Sigmoid colon (tissue), 7 donors: ENCODE results near the gene COQ8A. TPM values are rescaled to one million over a fixed set of nuclear protein-coding genes. Genes with fewer than 3 reads are reported as not detected.

Experiments used
- DNase-seq: peaks from one replicate; pipeline ENCODE4 v3.0.0-alpha.2; 2019
- H3K27ac ChIP-seq, 4 donors: fragments of 200-600 bp; sonication (generic); one replicate each; pipeline ENCODE4 v1.5.1; 2016 to 2019; ENCODE audit warnings: mild to moderate bottlenecking in 1 of 4
- H3K27me3 ChIP-seq, 3 donors: fragments of 200-600 bp; sonication (generic); one replicate each; pipeline ENCODE4 v1.5.1; 2019; ENCODE audit warnings: mild to moderate bottlenecking in 1 of 3
- H3K36me3 ChIP-seq, 4 donors: fragments of 200-600 bp; sonication (generic); one replicate each; pipeline ENCODE4 v1.5.1; 2016 to 2019
- H3K4me1 ChIP-seq, 4 donors: fragments of 200-600 bp; sonication (generic); one replicate each; pipeline ENCODE4 v1.5.1; 2017 to 2019
- H3K4me3 ChIP-seq, 4 donors: fragments of 200-600 bp; sonication (generic); one replicate each; pipeline ENCODE4 v1.5.1; 2017 to 2019; ENCODE audit warnings: mild to moderate bottlenecking in 2 of 4, moderate library complexity in 1 of 4
- H3K9me3 ChIP-seq, 4 donors: fragments of 200-600 bp in 3 of 4; sonication (generic) in 3 of 4; one replicate each; pipeline versions ENCODE4 v1.5.1 to v1.6.1; 2013 to 2019
- EP300 ChIP-seq, 4 donors: sonication (generic); formaldehyde crosslinking; IDR thresholded peaks; one replicate each; pipeline ENCODE4 v1.6.1; 2017; ENCODE audit warnings: antibody characterized with exemption in 4 of 4
- POLR2A ChIP-seq, 2 donors: fragments of 450-650 bp; IDR thresholded peaks; one replicate each; pipeline ENCODE4 v1.6.1; 2016; ENCODE audit warnings: antibody characterized with exemption in 2 of 2, mild to moderate bottlenecking in 2 of 2, moderate library complexity in 2 of 2
- POLR2AphosphoS5 ChIP-seq, 4 donors: sonication (generic); formaldehyde crosslinking; IDR thresholded peaks; one replicate each; pipeline ENCODE4 v1.6.1; 2017; ENCODE audit warnings: antibody characterized with exemption in 4 of 4
- WGBS, 2 donors: extraction: QIAGEN DNeasy Blood & Tissue Kit; methylation state at CpG; one replicate each; pipeline ENCODE4 v1.1.7; 2013; 5-methylcytosine and 5-hydroxymethylcytosine counted together
- intact Hi-C: fragments of 100-400 bp; cut with DNase I; formaldehyde crosslinking; loops from one replicate; pipeline ENCODE4 v1.15.1; 2023
- polyA plus RNA-seq, 3 donors: library from polyadenylated mRNA; stranded (reverse); fragments of 200-250 nt; gene quantifications; one replicate each; pipeline ENCODE4 v1.2.3, GENCODE V29; 2013
- total RNA-seq, 4 donors: library from RNA; depleted of rRNA; stranded (reverse); fragments of >200 nt; gene quantifications; one replicate each; pipeline ENCODE4 v1.1.0, GENCODE V29; 2016
- TF ChIP-seq, protein P1 (sequence below), 4 experiments: fragments of 450-650 bp in 3 of 4; fragments of 200-600 bp in 1 of 4; IDR thresholded peaks; one replicate each; pipeline ENCODE4 v1.5.1; 2016 to 2019; ENCODE audit warnings: antibody characterized with exemption in 4 of 4, mild to moderate bottlenecking in 3 of 4, moderate library complexity in 2 of 4
- donor health status: healthy with polysubstance abuse.
- donor health status: Bipolar disorder and iron deficiency.
- donor health status: healthy.

The COQ8A gene
- total and polyA plus RNA-seq, 7 donors = 20.3 to 129 (median 60.2) TPM

DNA sequence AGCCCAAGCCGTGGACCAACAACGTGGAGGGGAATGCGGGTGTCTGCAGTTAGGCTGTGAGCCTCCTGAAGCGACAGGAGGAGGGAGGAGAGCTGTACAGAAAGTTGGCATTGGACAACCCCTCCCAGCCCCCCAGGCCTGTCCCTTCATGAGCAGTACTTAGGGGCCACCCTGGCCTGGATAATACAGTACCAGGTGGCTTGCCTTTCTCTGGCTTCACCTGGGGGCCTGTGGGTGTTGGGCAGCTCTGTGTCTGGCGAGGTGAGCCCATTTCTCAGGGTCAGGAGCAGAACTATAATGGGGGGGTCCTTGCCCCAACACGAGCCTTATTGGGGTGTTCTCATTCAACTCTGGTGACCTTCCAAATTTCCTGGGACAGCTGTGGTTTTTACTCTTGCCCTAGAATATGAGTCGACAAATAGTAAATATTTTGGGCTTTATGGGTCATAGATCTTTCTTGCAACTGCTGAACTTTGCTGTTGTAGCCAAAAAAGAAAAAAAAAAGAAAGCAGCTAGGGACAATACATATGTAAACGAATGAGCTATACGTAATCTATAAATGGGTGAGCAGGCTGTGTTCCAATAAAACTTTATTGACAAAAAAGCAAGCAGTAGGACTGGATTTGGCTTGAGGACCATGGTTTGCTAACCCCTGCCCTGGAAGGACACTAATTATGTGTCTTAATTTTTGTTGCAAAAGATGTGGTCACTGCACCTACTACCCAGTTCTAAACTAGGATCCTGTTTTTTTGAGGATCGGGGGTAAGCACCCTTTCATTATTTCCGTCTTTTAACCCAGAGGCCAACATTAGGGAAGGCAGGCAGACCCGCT, 11.4 kb downstream of the COQ8A start:
- Histone ChIP-seq H3K27me3 (no peaks in the 10 kb centered on the region), H3K36me3 (no peaks in the 10 kb centered on the region), H3K4me3 (no peak overlapping the region), H3K4me1 (peaks cover 0 to 32% (median 24%) of the 10 kb centered on the region in 4 donors), H3K9me3 (peaks cover 0 to 3% (median 0%) of the 10 kb centered on the region in 4 donors), H3K27ac (no peak overlapping the region)
- no peak for DNase-seq
- no peak for TF ChIP-seq POLR2A (IDR thresholded peaks at IDR 0.05)
- TF ChIP-seq POLR2AphosphoS5 (IDR thresholded peaks at IDR 0.05) = no peak
- TF ChIP-seq, protein P1, sequence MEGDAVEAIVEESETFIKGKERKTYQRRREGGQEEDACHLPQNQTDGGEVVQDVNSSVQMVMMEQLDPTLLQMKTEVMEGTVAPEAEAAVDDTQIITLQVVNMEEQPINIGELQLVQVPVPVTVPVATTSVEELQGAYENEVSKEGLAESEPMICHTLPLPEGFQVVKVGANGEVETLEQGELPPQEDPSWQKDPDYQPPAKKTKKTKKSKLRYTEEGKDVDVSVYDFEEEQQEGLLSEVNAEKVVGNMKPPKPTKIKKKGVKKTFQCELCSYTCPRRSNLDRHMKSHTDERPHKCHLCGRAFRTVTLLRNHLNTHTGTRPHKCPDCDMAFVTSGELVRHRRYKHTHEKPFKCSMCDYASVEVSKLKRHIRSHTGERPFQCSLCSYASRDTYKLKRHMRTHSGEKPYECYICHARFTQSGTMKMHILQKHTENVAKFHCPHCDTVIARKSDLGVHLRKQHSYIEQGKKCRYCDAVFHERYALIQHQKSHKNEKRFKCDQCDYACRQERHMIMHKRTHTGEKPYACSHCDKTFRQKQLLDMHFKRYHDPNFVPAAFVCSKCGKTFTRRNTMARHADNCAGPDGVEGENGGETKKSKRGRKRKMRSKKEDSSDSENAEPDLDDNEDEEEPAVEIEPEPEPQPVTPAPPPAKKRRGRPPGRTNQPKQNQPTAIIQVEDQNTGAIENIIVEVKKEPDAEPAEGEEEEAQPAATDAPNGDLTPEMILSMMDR (IDR thresholded peaks at IDR 0.05) = no peak
- WGBS, 2 donors = 82 to 88% methylated on average over 12 of the region's 12 CpGs
- intact Hi-C loops = no loop called here

DNA sequence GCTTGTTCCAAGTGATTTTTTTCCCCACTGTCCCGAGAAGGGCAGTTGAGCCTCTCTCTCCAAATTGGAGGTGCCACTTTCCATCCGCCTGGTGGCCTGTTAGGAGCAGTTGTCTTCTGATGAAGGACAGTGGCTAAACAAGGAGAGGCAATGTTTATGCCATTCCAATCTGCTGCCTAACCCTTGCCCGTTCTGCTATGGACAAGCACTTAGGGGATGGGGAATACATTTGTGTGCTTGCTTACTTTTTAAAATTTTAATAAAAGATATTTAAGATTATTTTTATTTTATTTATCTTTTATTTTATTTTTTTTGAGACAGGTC, 12.0 kb downstream of the COQ8A start:
- Histone ChIP-seq H3K27ac (no peak overlapping the region), H3K9me3 (peaks cover 0 to 3% (median 0%) of the 10 kb centered on the region in 4 donors), H3K27me3 (no peaks in the 10 kb centered on the region), H3K4me1 (peaks cover 0 to 27% (median 19%) of the 10 kb centered on the region in 4 donors), H3K4me3 (no peak overlapping the region), H3K36me3 (no peaks in the 10 kb centered on the region)
- intact Hi-C loops = no loop called here
- TF ChIP-seq POLR2AphosphoS5 (IDR thresholded peaks at IDR 0.05) (no peak), EP300 (IDR thresholded peaks at IDR 0.05) (no peak), POLR2A (IDR thresholded peaks at IDR 0.05) (no peak)
- TF ChIP-seq, protein P1 (IDR thresholded peaks at IDR 0.05) = no peak
- 92% methylated on average over 3 of the region's 3 CpGs for WGBS, 2 donors
- DNase-seq = no peak

DNA sequence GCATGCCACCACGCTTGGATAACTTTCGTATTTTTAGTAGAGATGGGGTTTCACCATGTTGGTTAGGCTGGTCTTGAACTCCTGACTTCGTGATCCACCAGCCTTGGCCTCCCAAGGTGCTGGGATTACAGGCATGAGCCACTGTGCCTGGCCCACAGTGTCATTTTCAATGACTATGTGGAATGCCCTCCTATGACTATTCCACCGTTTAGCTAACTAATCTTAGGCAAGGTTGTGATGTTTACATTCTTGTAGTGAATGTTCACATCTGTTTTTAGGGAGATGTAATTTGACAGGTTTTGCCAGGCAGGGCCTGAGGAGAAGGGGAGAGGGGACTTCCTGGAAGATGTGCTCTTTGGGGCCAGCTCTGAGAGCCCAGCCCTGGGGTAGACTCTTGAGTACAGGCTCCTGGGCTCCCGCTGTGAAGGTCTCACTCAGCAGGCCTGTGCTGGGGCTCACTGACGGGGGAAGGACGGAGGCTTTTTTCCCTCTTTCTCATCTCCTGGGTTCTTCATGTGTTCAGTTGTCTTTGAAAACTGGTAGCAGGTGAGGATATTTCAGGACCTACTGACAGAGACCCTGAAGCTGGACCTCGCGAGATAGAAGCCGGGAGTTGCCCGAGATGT, 13.2 kb downstream of the COQ8A start:
- DNase-seq = no peak
- Histone ChIP-seq H3K4me3 (no peak overlapping the region), H3K27ac (peak overlapping the region in 1 of 4 donors; percentile 47), H3K27me3 (no peaks in the 10 kb centered on the region), H3K36me3 (no peaks in the 10 kb centered on the region), H3K4me1 (peaks cover 0 to 22% (median 18%) of the 10 kb centered on the region in 4 donors), H3K9me3 (no peaks in the 10 kb centered on the region)
- 91% methylated on average over 11 of the region's 11 CpGs for WGBS, 2 donors
- intact Hi-C loops = no loop called here
- TF ChIP-seq EP300 (IDR thresholded peaks at IDR 0.05) (no peak), POLR2A (IDR thresholded peaks at IDR 0.05) (no peak), POLR2AphosphoS5 (IDR thresholded peaks at IDR 0.05) (no peak)
- TF ChIP-seq, protein P1 (IDR thresholded peaks at IDR 0.05) = no peak

DNA sequence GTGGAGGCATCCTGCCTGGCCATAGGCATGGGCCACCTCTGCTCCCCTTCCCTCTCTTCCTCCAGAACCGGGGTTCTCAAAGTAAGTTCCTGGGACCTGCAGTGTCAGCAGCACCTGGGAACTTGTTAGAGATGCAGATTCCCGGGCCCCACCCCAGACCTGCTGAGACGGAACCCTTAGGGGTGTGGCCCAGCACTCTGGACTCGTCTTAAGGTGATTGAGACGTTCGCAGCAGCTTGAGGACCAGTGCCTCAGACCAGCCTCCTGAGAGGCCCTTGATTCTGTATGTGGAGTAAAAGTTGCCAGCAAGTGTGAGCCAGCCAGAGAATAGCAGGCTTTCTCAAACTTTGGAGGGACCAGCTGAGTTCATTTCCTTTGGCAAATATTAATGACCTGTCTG, 14.2 kb downstream of the COQ8A start:
- no peak overlapping the region for H3K27ac ChIP-seq
- DNase-seq = no peak
- intact Hi-C loops = no loop called here

More for the DNA sequence above, 14.2 kb downstream of the COQ8A start:
- 70 to 90% methylated on average over 6 of the region's 6 CpGs for whole genome bisulfite sequencing, 2 donors
- Histone ChIP-seq H3K4me1 (peaks cover 0 to 28% (median 19%) of the 10 kb centered on the region in 4 donors), H3K4me3 (no peak overlapping the region), H3K9me3 (no peaks in the 10 kb centered on the region), H3K27me3 (no peaks in the 10 kb centered on the region), H3K36me3 (no peaks in the 10 kb centered on the region)
- TF ChIP-seq POLR2A (IDR thresholded peaks at IDR 0.05) (no peak), EP300 (IDR thresholded peaks at IDR 0.05) (no peak), POLR2AphosphoS5 (IDR thresholded peaks at IDR 0.05) (no peak)
- TF ChIP-seq, protein P1 (IDR thresholded peaks at IDR 0.05) = no peak
